ENCODE data around the gene S100A1.

DNA sequence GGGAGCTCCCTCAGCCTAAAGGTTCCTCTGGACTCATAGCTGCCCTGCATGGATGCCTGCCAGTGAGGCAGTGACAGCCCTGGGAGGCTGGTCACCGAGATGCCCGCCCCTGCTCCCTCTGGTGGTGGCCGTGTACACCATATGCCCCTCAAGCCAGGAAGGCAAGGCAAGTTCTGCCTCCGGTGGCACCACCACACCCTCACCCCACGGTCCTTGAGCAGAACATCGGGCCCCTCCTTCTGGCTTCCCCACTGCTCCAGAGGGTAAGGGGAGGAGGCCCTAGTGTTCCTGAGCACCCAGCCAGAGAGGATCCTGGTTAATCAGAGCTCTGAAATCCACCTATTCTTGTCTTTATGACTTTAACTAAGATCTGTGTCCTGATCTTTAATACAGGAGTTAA, 10.6 kb upstream of the S100A1 start:
- TF ChIP-seq, protein P1, sequence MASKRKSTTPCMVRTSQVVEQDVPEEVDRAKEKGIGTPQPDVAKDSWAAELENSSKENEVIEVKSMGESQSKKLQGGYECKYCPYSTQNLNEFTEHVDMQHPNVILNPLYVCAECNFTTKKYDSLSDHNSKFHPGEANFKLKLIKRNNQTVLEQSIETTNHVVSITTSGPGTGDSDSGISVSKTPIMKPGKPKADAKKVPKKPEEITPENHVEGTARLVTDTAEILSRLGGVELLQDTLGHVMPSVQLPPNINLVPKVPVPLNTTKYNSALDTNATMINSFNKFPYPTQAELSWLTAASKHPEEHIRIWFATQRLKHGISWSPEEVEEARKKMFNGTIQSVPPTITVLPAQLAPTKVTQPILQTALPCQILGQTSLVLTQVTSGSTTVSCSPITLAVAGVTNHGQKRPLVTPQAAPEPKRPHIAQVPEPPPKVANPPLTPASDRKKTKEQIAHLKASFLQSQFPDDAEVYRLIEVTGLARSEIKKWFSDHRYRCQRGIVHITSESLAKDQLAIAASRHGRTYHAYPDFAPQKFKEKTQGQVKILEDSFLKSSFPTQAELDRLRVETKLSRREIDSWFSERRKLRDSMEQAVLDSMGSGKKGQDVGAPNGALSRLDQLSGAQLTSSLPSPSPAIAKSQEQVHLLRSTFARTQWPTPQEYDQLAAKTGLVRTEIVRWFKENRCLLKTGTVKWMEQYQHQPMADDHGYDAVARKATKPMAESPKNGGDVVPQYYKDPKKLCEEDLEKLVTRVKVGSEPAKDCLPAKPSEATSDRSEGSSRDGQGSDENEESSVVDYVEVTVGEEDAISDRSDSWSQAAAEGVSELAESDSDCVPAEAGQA (IDR thresholded peaks at IDR 0.05; ENCODE audit: low read depth), result no peak
- TF ChIP-seq, protein P1 (CRISPR knock-in tag; IDR thresholded peaks at IDR 0.05; ENCODE audit: borderline replicate concordance), result no peak
- no peak for TF ChIP-seq EP300 (IDR thresholded peaks at IDR 0.05; ENCODE audit: low read depth in 2 of 2, low read length in 2 of 2)
- no peak for TF ChIP-seq EP300 (CRISPR knock-in tag; IDR thresholded peaks at IDR 0.05; ENCODE audit: borderline replicate concordance)
